ENCODE results near the gene ZBTB43. TPM values are rescaled to one million over a fixed set of nuclear protein-coding genes. Genes with fewer than 3 reads are reported as not detected.

ZBTB43 gene
- total RNA-seq, 2 experiments from 2014 or later, result 4.1 to 6.4 TPM

- TF ChIP-seq CTCF (conservative IDR thresholded peaks at IDR 0.05; ENCODE audit: low read length) (no peak), EZH2phosphoT487 (IDR thresholded peaks at IDR 0.05; ENCODE audit: borderline replicate concordance, low read depth, low read length) (no peak)
- Histone ChIP-seq H3K4me2 (ENCODE audit: low read length) (no peak overlapping the region), H3K4me3 (ENCODE audit: low read depth, low read length, poor library complexity, severe bottlenecking) (no peak overlapping the region), H4K20me1 (ENCODE audit: insufficient read depth, low read length) (no peaks in the 10 kb centered on the region), H3K9me3 (ENCODE audit: low read length) (no peaks in the 10 kb centered on the region), H3K36me3 (ENCODE audit: insufficient read depth, low read length) (peaks cover 7% of the 10 kb centered on the region; the same call in 1 of the 2 replicates), H3K27ac (ENCODE audit: low read depth, low read length, poor library complexity, severe bottlenecking) (no peak overlapping the region), H3K79me2 (ENCODE audit: insufficient read depth, low read depth, low read length) (0 out of 2 replicates have a peak, but pooled peaks cover 6% of the 10 kb centered on the region), H3K4me1 (ENCODE audit: insufficient read depth, low read length, poor library complexity, severe bottlenecking) (peaks cover 18% of the 10 kb centered on the region), H2AFZ (ENCODE audit: low read length) (no peak overlapping the region), H3K9me2 (ENCODE audit: insufficient read depth, low read length) (no peaks in the 10 kb centered on the region)
- intact Hi-C loops (cut with micrococcal nuclease; ENCODE audit: unreplicated experiment), result no loop called here
- ChIA-PET POLR2A (interaction anchor here (0.6 kb wide), 1 partner anchor 131 kb away, joined by 3 read pairs; no protein-coding TSS in a partner anchor), CTCF (ENCODE audit: unreplicated experiment) (no interaction called here)
- DNase-seq (ENCODE audit: low spot score), result no peak
- BruUV-seq (replicated peaks), result no TSS peak
These were observed 69.9 kb downstream of the ZBTB43 start for GRCh38 chr9:126874546-126875314.

GRCh38 chr9:126875756-126876510 lies 71.1 kb downstream of the ZBTB43 start:
- DNase-seq (ENCODE audit: low spot score), result no peak
- Histone ChIP-seq H3K4me1 (ENCODE audit: insufficient read depth, low read length, poor library complexity, severe bottlenecking) (peaks cover 12% of the 10 kb centered on the region), H3K79me2 (ENCODE audit: insufficient read depth, low read depth, low read length) (no peaks in the 10 kb centered on the region), H3K4me2 (ENCODE audit: low read length) (no peak overlapping the region), H2AFZ (ENCODE audit: low read length) (no peak overlapping the region), H4K20me1 (ENCODE audit: insufficient read depth, low read length) (no peaks in the 10 kb centered on the region), H3K36me3 (ENCODE audit: insufficient read depth, low read length) (peaks cover 19% of the 10 kb centered on the region), H3K27ac (ENCODE audit: low read depth, low read length, poor library complexity, severe bottlenecking) (no peak overlapping the region), H3K9me3 (ENCODE audit: low read length) (no peaks in the 10 kb centered on the region), H3K4me3 (ENCODE audit: low read depth, low read length, poor library complexity, severe bottlenecking) (no peak overlapping the region), H3K9me2 (ENCODE audit: insufficient read depth, low read length) (no peaks in the 10 kb centered on the region)
- intact Hi-C loops (cut with micrococcal nuclease; ENCODE audit: unreplicated experiment), result no loop called here
- CTCF ChIA-PET (ENCODE audit: unreplicated experiment), result no interaction called here
- POLR2A ChIA-PET, result no interaction called here
- no TSS peak for BruUV-seq (replicated peaks)
- TF ChIP-seq CTCF (conservative IDR thresholded peaks at IDR 0.05; ENCODE audit: low read length) (no peak), EZH2phosphoT487 (IDR thresholded peaks at IDR 0.05; ENCODE audit: borderline replicate concordance, low read depth, low read length) (no peak)

GRCh38 chr9:126876531-126876930 lies 71.7 kb downstream of the ZBTB43 start:
- Histone ChIP-seq H3K4me2 (ENCODE audit: low read length) (no peak overlapping the region), H3K4me1 (ENCODE audit: insufficient read depth, low read length, poor library complexity, severe bottlenecking) (peaks cover 12% of the 10 kb centered on the region), H3K9me3 (ENCODE audit: low read length) (no peaks in the 10 kb centered on the region), H3K4me3 (ENCODE audit: low read depth, low read length, poor library complexity, severe bottlenecking) (no peak overlapping the region), H3K9me2 (ENCODE audit: insufficient read depth, low read length) (no peaks in the 10 kb centered on the region), H4K20me1 (ENCODE audit: insufficient read depth, low read length) (no peaks in the 10 kb centered on the region), H3K27ac (ENCODE audit: low read depth, low read length, poor library complexity, severe bottlenecking) (no peak overlapping the region), H2AFZ (ENCODE audit: low read length) (no peak overlapping the region), H3K36me3 (ENCODE audit: insufficient read depth, low read length) (peaks cover 23% of the 10 kb centered on the region), H3K79me2 (ENCODE audit: insufficient read depth, low read depth, low read length) (no peaks in the 10 kb centered on the region)
- ChIA-PET CTCF (ENCODE audit: unreplicated experiment) (no interaction called here), POLR2A (no interaction called here)
- TF ChIP-seq CTCF (conservative IDR thresholded peaks at IDR 0.05; ENCODE audit: low read length) (no peak), EZH2phosphoT487 (IDR thresholded peaks at IDR 0.05; ENCODE audit: borderline replicate concordance, low read depth, low read length) (no peak)
- intact Hi-C loops (cut with micrococcal nuclease; ENCODE audit: unreplicated experiment), result no loop called here
- no peak for DNase-seq (ENCODE audit: low spot score)
- BruUV-seq (replicated peaks), result no TSS peak

Data from OCI-LY7 (cell line).